ENCODE results near the gene WDR41.
"Not testable (repeated sequence)": the region's sequence is repeated elsewhere in the genome, so short reads cannot be mapped to it uniquely, and the experiment has no call there.

Gene WDR41

DNA sequence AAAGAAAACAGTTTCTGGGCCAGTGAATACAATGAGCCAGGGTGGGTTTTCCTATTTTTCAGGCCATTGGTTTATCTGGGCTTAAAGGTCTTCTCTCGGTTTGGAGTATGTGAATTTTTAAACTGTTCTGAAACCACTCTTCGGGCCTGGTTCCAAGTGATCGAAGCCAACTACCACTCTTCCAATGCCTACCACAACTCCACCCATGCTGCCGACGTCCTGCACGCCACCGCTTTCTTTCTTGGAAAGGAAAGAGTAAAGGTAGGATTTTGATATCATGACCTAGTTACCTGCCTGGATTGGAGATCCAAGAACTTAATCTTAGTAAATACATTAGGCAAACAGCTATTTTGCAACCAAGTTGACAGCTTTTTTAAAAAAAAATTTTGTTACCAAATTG is 79.1 kb downstream of the WDR41 start:
- no peak overlapping the region for H3K27ac ChIP-seq
- H3K4me3 ChIP-seq = no peak overlapping the region

DNA sequence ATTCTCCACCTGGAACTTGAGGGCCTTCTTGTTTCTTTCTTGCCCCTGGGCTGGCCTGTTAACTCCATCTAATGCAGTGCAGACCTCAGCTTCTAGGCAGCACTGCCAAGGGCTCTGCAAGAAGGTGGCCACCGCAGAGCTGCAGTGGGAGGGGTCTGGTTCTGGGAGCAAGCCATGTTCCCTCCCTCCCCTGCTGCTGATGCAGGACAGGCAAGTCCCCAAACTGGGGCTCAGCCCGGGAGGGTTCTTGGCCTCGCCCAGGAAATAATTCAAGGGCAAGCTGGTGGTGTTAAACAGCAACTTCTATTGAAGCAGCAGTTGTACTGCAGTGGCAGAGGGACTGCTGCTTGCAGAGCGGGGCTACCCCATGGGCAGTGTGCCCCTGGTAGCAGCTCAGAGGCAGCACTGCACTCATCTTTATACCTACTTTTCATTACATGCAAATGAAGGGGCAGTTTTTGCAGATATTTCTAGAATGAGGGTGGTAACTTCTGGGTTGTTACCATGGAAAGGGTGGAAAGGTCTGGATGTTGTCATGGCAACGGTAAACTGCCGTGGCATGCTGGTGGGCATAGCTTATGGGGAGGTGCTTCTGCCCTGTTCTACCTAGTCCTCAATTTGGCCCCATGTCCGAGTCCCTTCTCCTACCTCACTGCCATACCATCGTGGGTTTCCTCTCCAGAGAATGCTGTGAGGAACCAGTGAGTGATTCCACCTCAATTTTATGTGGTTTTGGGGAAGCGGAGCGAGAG is 82.1 kb downstream of the WDR41 start:
- Histone ChIP-seq H3K27ac (no peak overlapping the region), H3K4me3 (no peak overlapping the region)

DNA sequence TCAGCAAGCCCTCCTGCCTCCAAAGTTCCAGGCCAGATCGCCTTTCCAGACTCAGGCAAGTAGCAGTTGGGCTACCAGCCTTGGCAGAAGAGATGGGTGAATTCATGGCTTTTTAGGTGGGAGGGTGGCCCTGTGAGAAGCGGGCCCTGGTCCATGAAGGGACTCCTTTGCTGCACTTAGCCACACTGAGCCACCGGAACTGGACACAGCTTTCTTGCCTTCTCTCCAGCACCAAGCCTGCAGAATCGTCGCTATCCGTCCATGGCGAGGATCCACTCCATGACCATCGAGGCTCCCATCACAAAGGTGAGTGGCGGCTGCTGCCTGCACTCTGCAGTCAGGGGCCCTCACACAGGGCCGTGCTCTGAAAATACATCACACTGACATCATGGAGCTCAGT is 85.0 kb downstream of the WDR41 start:
- Histone ChIP-seq H3K27ac (no peak overlapping the region), H3K4me3 (no peak overlapping the region)

DNA sequence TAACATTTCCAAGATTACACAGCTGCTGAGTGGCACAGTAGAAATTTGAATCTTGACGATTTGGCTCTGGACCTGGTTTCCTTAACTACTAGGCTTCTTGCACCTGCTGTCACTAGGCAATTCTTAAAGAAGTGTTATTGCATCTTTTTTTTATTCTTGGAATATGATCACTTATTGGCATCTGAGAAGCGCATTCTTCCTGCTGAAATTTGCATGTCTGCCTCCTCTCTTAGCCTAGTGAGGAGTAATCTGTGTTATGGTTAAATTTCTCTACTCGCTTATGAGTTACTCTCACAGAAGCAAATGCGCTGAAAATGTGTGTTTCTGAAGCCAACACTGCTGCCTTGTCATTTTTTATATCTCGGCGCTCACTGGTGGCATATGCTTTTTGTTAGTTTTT is 89.3 kb downstream of the WDR41 start:
- Histone ChIP-seq H3K4me3 (no peak overlapping the region), H3K27ac (no peak overlapping the region)

DNA sequence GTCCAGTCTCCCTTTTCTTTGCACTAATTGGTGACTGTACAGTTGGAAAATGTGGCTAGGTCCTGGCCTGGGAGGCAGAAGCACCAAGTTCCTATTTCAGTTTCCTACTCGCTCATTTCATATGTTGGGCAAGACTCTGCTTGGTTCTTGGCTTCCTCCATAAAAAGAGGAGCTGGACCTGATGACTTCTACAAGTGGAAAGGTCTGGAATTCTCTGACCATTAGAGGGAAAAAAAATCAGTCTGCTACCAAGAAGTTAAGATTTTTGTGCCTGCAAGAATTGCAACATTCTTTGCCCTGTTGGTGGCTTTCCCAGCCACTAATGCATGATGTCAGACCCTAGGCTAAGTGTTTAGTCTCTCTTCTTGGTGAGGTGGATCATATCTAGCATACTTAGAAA is 91.5 kb downstream of the WDR41 start:
- no peak overlapping the region for H3K27ac ChIP-seq
- no peak overlapping the region for H3K4me3 ChIP-seq

DNA sequence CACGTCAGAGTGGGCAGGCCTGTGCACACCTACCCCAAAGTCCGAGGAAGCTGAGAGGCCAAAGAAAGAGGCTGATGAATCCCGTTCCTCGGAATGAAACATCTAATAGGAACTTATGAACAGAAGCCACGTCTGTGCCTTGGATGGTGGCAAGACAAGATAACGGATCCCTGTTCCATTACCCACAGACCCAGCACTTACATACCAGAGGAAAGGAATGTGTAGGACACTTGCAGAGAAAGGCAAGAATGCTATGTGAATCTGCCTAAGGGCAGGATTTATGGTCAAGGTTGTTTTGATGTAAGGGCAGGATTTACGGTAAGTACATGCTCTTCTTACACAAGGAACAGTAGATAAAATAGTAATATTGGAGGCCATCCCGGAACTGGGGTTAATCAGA is 93.2 kb downstream of the WDR41 start:
- no peak overlapping the region for H3K27ac ChIP-seq
- H3K4me3 ChIP-seq = no peak overlapping the region

DNA sequence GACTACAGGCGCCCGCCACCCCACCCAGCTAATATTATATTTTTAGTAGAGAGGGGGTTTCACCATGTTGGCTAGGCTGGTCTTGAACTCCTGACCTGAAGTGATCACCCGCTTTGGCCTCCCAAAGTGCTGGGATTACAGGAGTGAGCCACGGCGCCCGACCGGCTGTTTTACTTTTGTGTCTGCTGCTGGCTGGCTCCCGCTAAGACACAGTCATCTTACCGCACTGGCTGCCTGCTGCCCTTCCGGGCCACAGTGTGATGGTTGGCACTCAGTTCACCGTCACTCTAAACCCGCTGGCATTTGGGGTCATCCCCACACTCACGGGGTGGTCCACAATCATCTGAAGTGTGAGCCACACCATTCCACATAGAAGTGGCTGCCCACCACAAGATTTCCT is 93.7 kb downstream of the WDR41 start:
- Histone ChIP-seq H3K4me3 (no peak overlapping the region), H3K27ac (no peak overlapping the region)

DNA sequence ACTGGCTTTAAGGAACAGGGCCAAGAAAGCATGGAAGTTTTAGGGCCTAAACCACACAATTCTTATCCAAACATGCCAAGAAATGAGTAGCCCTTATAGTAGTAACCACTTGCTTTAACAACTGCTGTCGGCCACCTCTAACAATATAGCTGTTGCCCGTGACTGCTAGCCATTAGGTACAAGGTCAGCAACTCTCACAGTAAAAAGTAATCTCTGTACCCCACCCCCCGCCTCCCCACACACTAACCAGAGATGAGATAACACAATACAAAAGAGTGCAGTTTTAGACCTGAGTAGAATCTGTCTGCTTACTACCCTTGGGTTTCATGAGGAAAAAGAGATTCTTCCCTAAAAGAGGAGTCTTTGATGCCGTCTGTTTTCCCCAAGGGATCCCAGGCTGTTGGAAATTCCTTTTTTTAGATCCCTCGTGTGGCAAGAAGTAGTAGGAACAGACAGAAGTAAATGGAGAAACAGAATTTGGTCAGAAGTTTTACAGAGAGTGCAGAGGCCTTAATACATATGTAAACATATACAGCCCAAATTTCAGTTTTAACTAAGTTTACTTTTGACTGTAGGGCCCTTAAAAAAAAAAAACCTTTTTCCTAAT is 94.3 kb downstream of the WDR41 start:
- no peak overlapping the region for H3K4me3 ChIP-seq
- H3K27ac ChIP-seq = no peak overlapping the region

DNA sequence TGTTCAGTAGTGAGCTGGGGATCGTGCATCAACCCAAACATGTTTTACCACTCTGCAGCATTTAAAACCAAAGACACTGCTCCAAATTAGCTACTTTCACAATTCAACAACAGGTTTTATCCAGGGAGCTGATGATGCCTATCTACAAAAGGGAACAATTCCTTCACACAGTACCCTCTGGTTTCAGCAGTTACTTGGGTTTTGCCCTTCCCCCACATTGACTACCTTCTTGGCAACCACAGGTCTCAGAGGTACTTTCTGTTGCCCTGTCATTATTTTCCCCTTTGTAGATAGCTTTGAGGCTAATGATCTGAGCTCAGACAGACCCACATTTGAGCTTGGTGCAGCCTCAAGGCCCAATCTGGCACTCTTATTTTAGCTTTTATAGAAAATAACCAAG is 96.1 kb downstream of the WDR41 start:
- Histone ChIP-seq H3K27ac (no peak overlapping the region), H3K4me3 (no peak overlapping the region)

DNA sequence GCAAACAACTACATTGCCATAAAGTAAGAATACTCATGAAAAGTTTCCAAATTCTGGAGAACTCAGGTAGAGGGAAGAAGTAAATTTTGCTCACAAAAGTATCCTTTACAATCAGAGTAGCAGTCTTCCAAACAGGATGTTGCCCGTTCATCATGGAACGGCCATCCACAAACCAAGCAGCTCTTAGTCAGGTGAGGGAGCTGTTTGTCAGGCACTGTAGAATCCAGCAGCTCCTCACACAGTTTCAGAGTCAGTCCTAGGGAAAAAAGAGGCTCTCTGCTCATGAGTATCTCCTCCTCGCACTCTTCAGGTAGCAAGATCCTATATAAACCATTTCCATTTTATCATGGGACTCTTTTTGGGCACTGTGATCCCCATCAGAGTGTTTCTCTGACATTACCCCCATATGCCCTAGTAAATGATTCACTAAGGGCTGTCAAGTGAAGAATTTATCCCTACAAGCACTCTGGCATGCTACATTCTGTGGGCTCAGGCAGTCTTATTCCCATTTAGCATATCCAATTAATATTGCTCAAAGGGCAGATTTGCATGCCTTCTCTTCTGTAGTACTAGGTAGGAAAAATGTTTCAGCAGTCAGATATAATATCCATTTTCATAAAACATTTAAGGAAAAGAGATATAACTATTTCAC is 97.9 kb downstream of the WDR41 start:
- no peak overlapping the region for H3K4me3 ChIP-seq
- H3K27ac ChIP-seq = no peak overlapping the region

DNA sequence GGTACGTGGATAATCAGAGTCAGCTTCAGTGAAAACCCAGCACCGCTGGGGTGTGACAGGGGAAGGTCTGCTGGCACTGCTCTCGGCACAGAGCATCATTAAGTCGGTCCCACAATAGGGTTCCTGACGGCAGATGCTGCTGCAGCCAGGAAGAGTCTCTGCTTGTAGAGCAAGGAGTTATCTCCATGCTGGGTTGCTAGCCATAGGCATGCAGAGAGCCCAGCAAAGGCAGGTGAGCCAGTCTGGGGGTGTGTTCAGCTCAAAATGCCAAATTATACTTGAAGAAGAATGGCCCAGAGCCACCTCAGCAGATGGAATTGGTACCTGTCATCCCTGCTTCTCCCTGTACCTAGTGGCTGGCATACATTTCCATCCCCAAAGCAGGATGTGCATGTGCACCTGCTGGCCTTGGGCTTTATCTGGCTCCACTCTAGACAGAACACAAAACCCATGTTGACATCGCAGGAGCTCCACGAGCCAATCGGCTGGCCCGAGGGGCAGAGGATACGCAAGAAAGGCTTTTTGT is 100.8 kb downstream of the WDR41 start:
- H3K4me3 ChIP-seq = no peak overlapping the region
- H3K27ac ChIP-seq = no peak overlapping the region

DNA sequence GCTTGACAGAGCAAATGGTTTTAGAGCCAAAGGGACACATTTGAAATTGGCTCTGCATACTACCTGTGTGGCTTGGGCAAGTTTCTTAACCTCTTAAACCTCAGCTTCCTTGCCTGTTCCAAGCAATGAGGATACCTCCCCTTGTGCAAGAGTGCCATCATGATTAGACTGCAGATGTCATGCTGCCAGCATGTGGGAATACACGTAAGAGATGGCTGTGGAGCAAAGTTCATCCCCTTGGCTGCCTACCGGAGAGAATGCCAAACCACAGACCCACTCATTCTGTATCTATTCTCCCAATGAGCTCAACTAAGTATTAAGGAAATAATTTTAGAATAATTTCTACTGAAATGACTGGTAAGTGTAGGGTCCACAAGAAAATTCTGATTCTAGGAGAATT is 101.3 kb downstream of the WDR41 start:
- no peak overlapping the region for H3K27ac ChIP-seq
- H3K4me3 ChIP-seq = no peak overlapping the region

DNA sequence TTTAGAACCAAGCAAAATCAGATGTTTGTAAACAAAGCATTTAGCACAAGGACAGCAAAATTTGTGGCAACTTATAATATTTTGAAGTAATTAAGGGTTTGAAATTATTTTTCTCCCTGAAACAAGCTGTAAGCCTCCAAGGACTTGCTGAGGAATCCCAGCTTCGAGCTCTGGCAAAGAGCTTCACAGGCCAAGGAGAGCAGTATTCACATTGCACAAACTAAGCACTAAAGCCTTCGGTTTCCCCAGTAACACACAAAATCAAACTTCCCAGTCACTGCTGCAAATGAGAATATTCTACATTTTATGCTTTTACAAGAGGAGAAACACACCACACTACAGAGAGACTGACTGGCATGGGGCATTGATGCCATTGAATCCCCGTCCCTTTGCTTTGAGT is 101.9 kb downstream of the WDR41 start:
- Histone ChIP-seq H3K27ac (no peak overlapping the region), H3K4me3 (no peak overlapping the region)

DNA sequence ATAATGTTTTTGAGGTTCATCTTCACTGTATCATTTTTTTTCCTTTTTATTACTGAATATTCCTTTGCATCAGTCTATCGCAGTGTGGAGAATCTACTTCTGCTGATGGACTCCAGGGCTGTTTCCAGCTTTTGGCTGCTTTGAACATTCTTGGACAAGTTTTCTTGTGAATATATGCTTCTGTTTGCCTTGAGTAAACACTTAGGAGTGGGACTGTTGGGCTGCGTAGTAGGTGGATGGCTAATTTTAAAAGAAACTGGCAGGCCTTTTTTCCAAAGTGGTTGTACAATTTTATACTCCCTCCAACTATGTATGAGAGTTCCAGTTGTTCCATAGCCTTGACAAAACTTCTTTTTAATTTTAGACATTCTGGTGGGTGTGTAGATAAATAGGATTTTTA is 102.4 kb downstream of the WDR41 start:
- no peak overlapping the region for H3K4me3 ChIP-seq
- no peak overlapping the region for H3K27ac ChIP-seq

DNA sequence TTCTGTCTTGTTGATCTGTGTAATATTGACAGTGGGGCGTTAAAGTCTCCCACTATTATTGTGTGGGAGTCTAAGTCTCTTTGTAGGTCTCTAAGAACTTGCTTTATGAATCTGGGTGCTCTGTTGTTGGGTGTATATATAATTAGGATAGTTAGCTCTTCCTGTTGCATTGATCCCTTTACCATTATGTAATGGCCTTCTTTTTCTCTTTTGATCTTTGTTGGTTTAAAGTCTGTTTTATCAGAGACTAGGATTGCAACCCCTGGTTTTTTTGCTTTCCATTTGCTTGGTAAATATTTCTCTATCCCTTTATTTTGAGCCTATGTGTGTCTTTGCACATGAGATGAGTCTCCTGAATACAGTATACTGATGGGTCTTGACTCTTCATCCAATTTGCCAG is 105.8 kb downstream of the WDR41 start:
- H3K4me3 ChIP-seq = not testable (repeated sequence)

DNA sequence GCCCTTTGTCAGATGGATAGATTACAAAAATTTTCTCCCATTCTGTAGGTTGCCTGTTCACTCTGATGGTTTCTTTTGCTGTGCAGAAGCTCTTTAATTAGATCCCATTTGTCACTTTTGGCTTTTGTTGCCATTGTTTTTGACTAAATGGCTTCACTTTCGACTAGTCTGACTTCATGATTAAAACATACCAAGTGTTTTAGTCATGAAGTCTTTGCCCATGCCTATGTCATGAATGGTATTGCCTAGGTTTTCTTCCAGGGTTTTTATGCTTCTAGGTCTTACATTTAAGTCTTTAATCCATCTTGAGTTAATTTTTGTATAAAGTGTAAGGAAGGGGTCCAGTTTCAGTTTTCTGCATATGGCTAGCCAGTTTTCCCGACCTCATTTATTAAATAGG is 108.8 kb downstream of the WDR41 start:
- H3K4me3 ChIP-seq, H3K27ac ChIP-seq: not testable (repeated sequence)

More for the DNA sequence above, 105.8 kb downstream of the WDR41 start:
- H3K27ac ChIP-seq = not testable (repeated sequence)

All from skin epidermis (tissue), 12 donors.